ENCODE measurements around the gene KCNK1.

GRCh38 chr1:233655301-233655740, 41.4 kb downstream of the KCNK1 start:
- TF ChIP-seq CTCF (IDR thresholded peaks at IDR 0.05): no peak
- TF ChIP-seq REST (IDR thresholded peaks at IDR 0.05; ENCODE audit: insufficient read depth in 1 of 2, low read depth in 2 of 2, low read length in 1 of 2): no peak

All from Panc1 (cell line).